ENCODE data around the gene LMX1B. TPM values are rescaled to one million over a fixed set of nuclear protein-coding genes. Genes with fewer than 3 reads are reported as not detected.
"Not testable (repeated sequence)": the region's sequence is repeated elsewhere in the genome, so short reads cannot be mapped to it uniquely, and the experiment has no call there.

LMX1B gene
- total RNA-seq, 1 donor from 2014 or later: 0.27 TPM

GRCh38 chr9:126709241-126709640, 95.5 kb downstream of the LMX1B start:
- Mint-ChIP-seq H3K27me3 (ENCODE audit: unreplicated experiment) (peaks cover 42% of the 10 kb centered on the region), H3K4me1 (ENCODE audit: unreplicated experiment) (peaks cover 12% of the 10 kb centered on the region), H3K9me3 (ENCODE audit: unreplicated experiment) (no peaks in the 10 kb centered on the region), H3K27ac (ENCODE audit: unreplicated experiment) (no peak overlapping the region), H3K36me3 (ENCODE audit: unreplicated experiment) (no peaks in the 10 kb centered on the region), H3K4me3 (ENCODE audit: unreplicated experiment) (no peak overlapping the region)
- DNase-seq (ENCODE audit: extremely low spot score, unreplicated experiment): peak; percentile 27
- TF ChIP-seq, protein P1, sequence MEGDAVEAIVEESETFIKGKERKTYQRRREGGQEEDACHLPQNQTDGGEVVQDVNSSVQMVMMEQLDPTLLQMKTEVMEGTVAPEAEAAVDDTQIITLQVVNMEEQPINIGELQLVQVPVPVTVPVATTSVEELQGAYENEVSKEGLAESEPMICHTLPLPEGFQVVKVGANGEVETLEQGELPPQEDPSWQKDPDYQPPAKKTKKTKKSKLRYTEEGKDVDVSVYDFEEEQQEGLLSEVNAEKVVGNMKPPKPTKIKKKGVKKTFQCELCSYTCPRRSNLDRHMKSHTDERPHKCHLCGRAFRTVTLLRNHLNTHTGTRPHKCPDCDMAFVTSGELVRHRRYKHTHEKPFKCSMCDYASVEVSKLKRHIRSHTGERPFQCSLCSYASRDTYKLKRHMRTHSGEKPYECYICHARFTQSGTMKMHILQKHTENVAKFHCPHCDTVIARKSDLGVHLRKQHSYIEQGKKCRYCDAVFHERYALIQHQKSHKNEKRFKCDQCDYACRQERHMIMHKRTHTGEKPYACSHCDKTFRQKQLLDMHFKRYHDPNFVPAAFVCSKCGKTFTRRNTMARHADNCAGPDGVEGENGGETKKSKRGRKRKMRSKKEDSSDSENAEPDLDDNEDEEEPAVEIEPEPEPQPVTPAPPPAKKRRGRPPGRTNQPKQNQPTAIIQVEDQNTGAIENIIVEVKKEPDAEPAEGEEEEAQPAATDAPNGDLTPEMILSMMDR (IDR thresholded peaks at IDR 0.05): no peak

DNA sequence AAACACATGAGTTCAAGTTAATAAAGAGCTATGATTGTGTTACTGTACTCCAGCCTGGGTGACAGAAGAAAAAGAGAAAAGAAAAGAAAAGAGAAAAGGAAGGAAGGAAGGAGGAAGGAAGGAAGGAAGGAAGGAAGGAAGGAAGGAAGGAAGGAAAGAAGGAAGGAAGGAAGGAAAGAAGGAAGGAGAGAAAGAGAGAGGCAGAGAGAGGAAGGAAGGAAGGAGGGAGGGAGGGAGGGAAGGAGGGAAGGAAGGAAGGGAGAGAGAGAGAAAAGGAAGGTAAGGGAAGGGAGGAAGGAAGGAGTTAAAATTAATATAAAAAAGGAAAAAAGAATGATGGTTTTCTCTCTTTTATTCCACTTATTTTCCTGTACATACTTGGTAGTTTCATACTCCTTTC, 101.7 kb downstream of the LMX1B start:
- Mint-ChIP-seq H3K36me3 (ENCODE audit: unreplicated experiment) (no peaks in the 10 kb centered on the region), H3K9me3 (ENCODE audit: unreplicated experiment) (no peaks in the 10 kb centered on the region), H3K27ac (ENCODE audit: unreplicated experiment) (no peak overlapping the region), H3K27me3 (ENCODE audit: unreplicated experiment) (peaks cover 46% of the 10 kb centered on the region), H3K4me1 (ENCODE audit: unreplicated experiment) (peaks cover 15% of the 10 kb centered on the region), H3K4me3 (ENCODE audit: unreplicated experiment) (no peak overlapping the region)
- DNase-seq (ENCODE audit: extremely low spot score, unreplicated experiment): no peak
- TF ChIP-seq, protein P1 (IDR thresholded peaks at IDR 0.05): no peak

- peaks cover 20% of the 10 kb centered on the region for H3K4me1 Mint-ChIP-seq (ENCODE audit: unreplicated experiment)
- H3K9me3 Mint-ChIP-seq (ENCODE audit: unreplicated experiment); DNase-seq (ENCODE audit: extremely low spot score, unreplicated experiment); H3K4me3 Mint-ChIP-seq (ENCODE audit: unreplicated experiment); H3K36me3 Mint-ChIP-seq (ENCODE audit: unreplicated experiment); H3K27ac Mint-ChIP-seq (ENCODE audit: unreplicated experiment): not testable (repeated sequence)
- peaks cover 36% of the 10 kb centered on the region for H3K27me3 Mint-ChIP-seq (ENCODE audit: unreplicated experiment)
These were observed 103.7 kb downstream of the LMX1B start for GRCh38 chr9:126717441-126717840.

- peak; percentile 92 for DNase-seq (ENCODE audit: extremely low spot score, unreplicated experiment)
- Mint-ChIP-seq H3K4me3 (ENCODE audit: unreplicated experiment) (no peak overlapping the region), H3K36me3 (ENCODE audit: unreplicated experiment) (no peaks in the 10 kb centered on the region), H3K4me1 (ENCODE audit: unreplicated experiment) (peaks cover 20% of the 10 kb centered on the region), H3K27me3 (ENCODE audit: unreplicated experiment) (peaks cover 23% of the 10 kb centered on the region), H3K9me3 (ENCODE audit: unreplicated experiment) (no peaks in the 10 kb centered on the region), H3K27ac (ENCODE audit: unreplicated experiment) (peak overlapping the region; percentile 84)
- TF ChIP-seq, protein P1 (IDR thresholded peaks at IDR 0.05): no peak
These were observed 105.9 kb downstream of the LMX1B start for GRCh38 chr9:126719618-126720031.

DNA sequence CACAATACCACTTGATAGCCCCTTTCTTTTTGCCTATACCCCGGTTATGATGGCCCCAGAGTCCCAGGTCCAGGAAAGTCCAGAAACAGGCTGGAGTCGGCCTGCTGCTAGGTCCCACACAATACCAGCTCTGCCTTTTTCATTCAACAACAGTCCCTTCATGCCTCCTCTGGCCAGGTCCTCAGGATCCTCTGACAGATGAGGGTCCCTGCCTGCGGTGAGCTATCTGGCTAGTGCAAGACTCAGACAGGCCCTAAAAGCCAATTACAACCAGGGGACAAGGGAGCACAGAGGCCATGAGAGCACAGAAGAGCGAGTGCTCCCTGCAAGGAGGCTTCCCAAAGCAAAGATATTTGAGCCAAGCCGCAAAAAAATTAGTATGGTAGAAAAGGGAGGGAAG, 106.3 kb downstream of the LMX1B start:
- H3K9me3 Mint-ChIP-seq (ENCODE audit: unreplicated experiment): no peaks in the 10 kb centered on the region
- H3K4me3 Mint-ChIP-seq (ENCODE audit: unreplicated experiment): no peak overlapping the region
- no peaks in the 10 kb centered on the region for H3K36me3 Mint-ChIP-seq (ENCODE audit: unreplicated experiment)
- H3K4me1 Mint-ChIP-seq (ENCODE audit: unreplicated experiment): peaks cover 20% of the 10 kb centered on the region
- peak; percentile 72 for DNase-seq (ENCODE audit: extremely low spot score, unreplicated experiment)
- H3K27me3 Mint-ChIP-seq (ENCODE audit: unreplicated experiment): peaks cover 19% of the 10 kb centered on the region
- H3K27ac Mint-ChIP-seq (ENCODE audit: unreplicated experiment): peak overlapping the region; percentile 84
- TF ChIP-seq, protein P1 (IDR thresholded peaks at IDR 0.05): no peak

Data from osteocyte (in vitro differentiated cells).